K562 (cell line): ENCODE data around the gene DTL. TPM values are rescaled to one million over a fixed set of nuclear protein-coding genes. Genes with fewer than 3 reads are reported as not detected.

ENCODE experiments used
- BRD4 ChIP-seq: fragments of 200-600 bp; sonication (generic); IDR thresholded peaks from 2 replicates; pipeline ENCODE4 v1.6.1; 2017; ENCODE audit warnings: inconsistent platforms
- BRD9 ChIP-seq: fragments of 450-650 bp; IDR thresholded peaks from 2 replicates; pipeline ENCODE4 v1.6.1; 2018; ENCODE audit warnings: low read depth; ENCODE audit not compliant: partially characterized antibody
- CBFB ChIP-seq: sonication (generic); formaldehyde crosslinking; IDR thresholded peaks from 2 replicates; pipeline ENCODE4 v1.4.0; 2020; ENCODE audit warnings: mild to moderate bottlenecking, missing genetic modification reagents
- CEBPB ChIP-seq: fragments of 450-650 bp; IDR thresholded peaks from 2 replicates; pipeline ENCODE4 v1.6.1; 2016; ENCODE audit warnings: missing genetic modification characterization, missing compliant biosample characterization
- ETS2 ChIP-seq: IDR thresholded peaks from 2 replicates; pipeline ENCODE4 v1.6.1; 2016; ENCODE audit warnings: borderline replicate concordance, missing genetic modification characterization, mild to moderate bottlenecking, moderate library complexity, missing compliant biosample characterization; ENCODE audit not compliant: poor library complexity, severe bottlenecking
- ETV5 ChIP-seq: sonication (generic); formaldehyde crosslinking; IDR thresholded peaks from 2 replicates; pipeline ENCODE4 v1.4.0; 2020; ENCODE audit warnings: low read depth, mild to moderate bottlenecking, missing genetic modification reagents
- ETV6 ChIP-seq, 3 experiments: fragments of 150-350 bp in 1 of 3; sonication (generic) in 1 of 3; formaldehyde crosslinking in 1 of 3; IDR thresholded peaks; 2 replicates each; pipeline versions ENCODE4 v1.6.1 to v1.8.0; 2014 to 2022; ENCODE audit warnings: borderline replicate concordance in 2 of 3, low read depth in 2 of 3, antibody characterized with exemption in 1 of 3, low read length in 1 of 3, mild to moderate bottlenecking in 1 of 3, missing genetic modification reagents in 1 of 3
- FIP1L1 ChIP-seq: fragments of 200-400 bp; formaldehyde crosslinking; IDR thresholded peaks from 2 replicates; pipeline ENCODE4 v1.6.1; 2018; ENCODE audit warnings: mild to moderate bottlenecking, low read depth, low read length; ENCODE audit not compliant: poor library complexity, severe bottlenecking
- HNRNPLL ChIP-seq: fragments of 200-400 bp; formaldehyde crosslinking; IDR thresholded peaks from 2 replicates; pipeline ENCODE4 v1.6.1; 2017; ENCODE audit warnings: low read length, low read depth, mild to moderate bottlenecking; ENCODE audit not compliant: poor library complexity, severe bottlenecking
- KDM4B ChIP-seq, 2 experiments: fragments of 450-650 bp in 1 of 2; sonication (generic) in 1 of 2; IDR thresholded peaks; 2 replicates each; pipeline ENCODE4 v1.6.1; 2016 to 2017; ENCODE audit warnings: borderline replicate concordance in 2 of 2, antibody characterized with exemption in 1 of 2, low read depth in 1 of 2, mild to moderate bottlenecking in 1 of 2
- PRPF4 ChIP-seq: fragments of 200-400 bp; formaldehyde crosslinking; IDR thresholded peaks from one replicate; pipeline ENCODE4 v1.6.1; 2017; ENCODE audit warnings: low read length, low read depth, mild to moderate bottlenecking; ENCODE audit not compliant: insufficient read depth, poor library complexity, severe bottlenecking
- RBFOX2 ChIP-seq: fragments of 200-400 bp; formaldehyde crosslinking; IDR thresholded peaks from 2 replicates; pipeline ENCODE4 v1.6.1; 2017; ENCODE audit warnings: low read depth, mild to moderate bottlenecking, low read length, moderate library complexity
- RFX7 ChIP-seq: fragments of 250-450 bp; sonication (Bioruptor Pico); IDR thresholded peaks from 2 replicates; pipeline ENCODE4 v1.5.1; 2021; ENCODE audit warnings: mild to moderate bottlenecking
- SOX6 ChIP-seq: fragments of 450-650 bp; IDR thresholded peaks from 2 replicates; pipeline ENCODE4 v1.6.1; 2014; ENCODE audit warnings: mild to moderate bottlenecking
- XRCC4 ChIP-seq: IDR thresholded peaks from one replicate; pipeline ENCODE4 v1.6.1; 2011; ENCODE audit not compliant: insufficient read depth, insufficient read length; ENCODE audit errors: extremely low read depth
- ZFX ChIP-seq: sonication (generic); formaldehyde crosslinking; IDR thresholded peaks from 2 replicates; pipeline ENCODE4 v1.8.0; 2022; ENCODE audit warnings: mild to moderate bottlenecking, missing genetic modification reagents, moderate library complexity
- ZNF140 ChIP-seq: fragments of 250-450 bp; sonication (Bioruptor Pico); IDR thresholded peaks from 2 replicates; pipeline ENCODE4 v1.8.0; 2021; ENCODE audit warnings: moderate library complexity, mild to moderate bottlenecking, inconsistent platforms
- ZNF239 ChIP-seq: fragments of 250-450 bp; sonication (Bioruptor Pico); IDR thresholded peaks from 2 replicates; pipeline ENCODE4 v1.4.0; 2020; ENCODE audit warnings: mild to moderate bottlenecking
- ZNF253 ChIP-seq: fragments of 250-450 bp; sonication (Bioruptor Pico); conservative IDR thresholded peaks from 2 replicates; pipeline ENCODE4 v1.6.1; 2021; ENCODE audit warnings: mild to moderate bottlenecking
- ZNF384 ChIP-seq: IDR thresholded peaks from 2 replicates; pipeline ENCODE4 v1.6.1; 2012; ENCODE audit warnings: low read depth, low read length, improper control_type of control experiment
- polyA plus RNA-seq, 8 experiments: library from polyadenylated mRNA; depleted of rRNA in 4 of 8; stranded (reverse) in 5 of 8; unstranded in 3 of 8; fragments of >200 nt; fragmentation: Nextera tagmentation in 2 of 8; fragmentation: Illumina TruSeq in 1 of 8; extraction: Ambion mirVana in 2 of 8; extraction: Trizol in 1 of 8; gene quantifications; 2 replicates each; pipeline versions ENCODE4 v1.2.1 to v1.2.3, GENCODE V29; 2011 to 2014; ENCODE audit warnings: inconsistent platforms in 1 of 8, missing spikeins in 1 of 8
- total RNA-seq, 7 experiments: library from RNA; depleted of rRNA in 6 of 7; stranded (reverse); fragments of >200 nt in 6 of 7; fragmentation: Illumina TruSeq in 2 of 7; extraction: Trizol in 2 of 7; gene quantifications; 2 replicates each; pipeline versions ENCODE4 v1.2.1 to v1.2.3, GENCODE V29; 2011 to 2021; ENCODE audit warnings: low replicate concordance in 1 of 7
- TF ChIP-seq, protein P1 (sequence below): sonication (generic); formaldehyde crosslinking; IDR thresholded peaks from 2 replicates; pipeline ENCODE4 v1.8.1; 2022; ENCODE audit warnings: missing genetic modification reagents
- TF ChIP-seq, protein P2 (sequence below): sonication (generic); formaldehyde crosslinking; IDR thresholded peaks from 2 replicates; pipeline ENCODE4 v1.8.1; 2022; ENCODE audit warnings: missing genetic modification reagents
- TF ChIP-seq, protein P3 (sequence below): fragments of 250-450 bp; sonication (Bioruptor Pico); IDR thresholded peaks from 2 replicates; pipeline ENCODE4 v1.8.0; 2021; ENCODE audit warnings: borderline replicate concordance, mild to moderate bottlenecking, moderate library complexity; ENCODE audit not compliant: poor library complexity, severe bottlenecking
- TF ChIP-seq, protein P4 (sequence below): IDR thresholded peaks from 3 replicates; pipeline ENCODE4 v1.6.1; 2011; ENCODE audit warnings: borderline replicate concordance, mild to moderate bottlenecking; ENCODE audit not compliant: insufficient read length, insufficient read depth

Gene DTL
- total and polyA plus RNA-seq, 9 of the 15 experiments (the other 6 are each of a cell fraction or from before 2014, with no cell fraction given): 38.3 to 81.0 (median 63.2) TPM

DNA sequence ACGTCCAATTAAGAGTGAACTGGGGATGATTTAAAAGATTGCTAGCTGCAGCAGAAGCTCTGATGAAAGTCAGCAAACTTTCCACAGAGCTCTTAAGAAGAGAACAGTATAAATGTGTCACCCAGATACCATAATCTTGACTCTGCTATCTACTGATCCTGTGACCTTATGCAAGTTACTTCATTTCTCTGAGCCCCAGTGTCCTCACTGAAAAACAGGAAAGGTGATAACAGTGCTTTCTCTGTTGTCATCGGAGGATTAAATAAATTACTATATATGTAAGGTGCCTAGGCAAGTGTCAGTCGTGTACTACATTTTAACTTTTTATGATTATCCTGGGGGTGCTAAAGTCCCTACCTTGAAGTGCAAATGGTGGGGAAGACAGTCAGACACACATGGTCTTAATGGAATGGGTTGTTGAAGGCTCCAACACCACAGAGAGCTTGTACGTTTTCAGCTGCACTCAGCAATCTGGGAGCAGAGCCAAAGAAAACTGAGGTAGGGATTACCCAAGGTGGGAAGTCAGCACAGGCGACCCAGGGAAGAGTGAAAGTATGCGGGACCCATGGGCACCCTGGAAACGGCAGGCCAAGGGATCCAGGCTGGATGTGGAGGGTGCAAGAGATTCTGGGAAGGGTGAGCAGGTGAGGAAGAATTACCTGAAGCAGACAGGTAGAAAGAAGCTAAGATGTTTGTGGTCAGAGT, 82.8 kb downstream of the DTL start (continued):
- TF ChIP-seq, protein P1, sequence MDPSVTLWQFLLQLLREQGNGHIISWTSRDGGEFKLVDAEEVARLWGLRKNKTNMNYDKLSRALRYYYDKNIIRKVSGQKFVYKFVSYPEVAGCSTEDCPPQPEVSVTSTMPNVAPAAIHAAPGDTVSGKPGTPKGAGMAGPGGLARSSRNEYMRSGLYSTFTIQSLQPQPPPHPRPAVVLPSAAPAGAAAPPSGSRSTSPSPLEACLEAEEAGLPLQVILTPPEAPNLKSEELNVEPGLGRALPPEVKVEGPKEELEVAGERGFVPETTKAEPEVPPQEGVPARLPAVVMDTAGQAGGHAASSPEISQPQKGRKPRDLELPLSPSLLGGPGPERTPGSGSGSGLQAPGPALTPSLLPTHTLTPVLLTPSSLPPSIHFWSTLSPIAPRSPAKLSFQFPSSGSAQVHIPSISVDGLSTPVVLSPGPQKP: no peak
- TF ChIP-seq RFX7 (no peak), KDM4B (IDR thresholded peaks at IDR 0.05; ENCODE audit: borderline replicate concordance in 2 of 2, low read depth in 1 of 2) (no peak), CBFB (CRISPR knock-in tag) (no peak), ZNF384 (no peak), BRD9 (no peak), SOX6 (peak; percentile 39; the same call in 1 of the 2 replicates), ZFX (CRISPR knock-in tag) (no peak), ETV5 (no peak), HNRNPLL (no peak), BRD4 (no peak), ETS2 (tag) (no peak), XRCC4 (no peak), ZNF239 (CRISPR knock-in tag) (no peak), PRPF4 (no peak), RBFOX2 (no peak), ZNF253 (CRISPR knock-in tag) (no peak), FIP1L1 (no peak), ETV6 (IDR thresholded peaks at IDR 0.05; ENCODE audit: borderline replicate concordance in 1 of 2, low read depth in 2 of 2, low read length in 1 of 2) (no peak), ETV6 (CRISPR knock-in tag; IDR thresholded peaks at IDR 0.05; ENCODE audit: borderline replicate concordance) (no peak), ZNF140 (CRISPR knock-in tag) (no peak), CEBPB (tag) (peak; percentile 66; the same call in 1 of the 2 replicates)
- TF ChIP-seq, protein P2, sequence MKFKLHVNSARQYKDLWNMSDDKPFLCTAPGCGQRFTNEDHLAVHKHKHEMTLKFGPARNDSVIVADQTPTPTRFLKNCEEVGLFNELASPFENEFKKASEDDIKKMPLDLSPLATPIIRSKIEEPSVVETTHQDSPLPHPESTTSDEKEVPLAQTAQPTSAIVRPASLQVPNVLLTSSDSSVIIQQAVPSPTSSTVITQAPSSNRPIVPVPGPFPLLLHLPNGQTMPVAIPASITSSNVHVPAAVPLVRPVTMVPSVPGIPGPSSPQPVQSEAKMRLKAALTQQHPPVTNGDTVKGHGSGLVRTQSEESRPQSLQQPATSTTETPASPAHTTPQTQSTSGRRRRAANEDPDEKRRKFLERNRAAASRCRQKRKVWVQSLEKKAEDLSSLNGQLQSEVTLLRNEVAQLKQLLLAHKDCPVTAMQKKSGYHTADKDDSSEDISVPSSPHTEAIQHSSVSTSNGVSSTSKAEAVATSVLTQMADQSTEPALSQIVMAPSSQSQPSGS (CRISPR knock-in tag): no peak
- TF ChIP-seq, protein P3, sequence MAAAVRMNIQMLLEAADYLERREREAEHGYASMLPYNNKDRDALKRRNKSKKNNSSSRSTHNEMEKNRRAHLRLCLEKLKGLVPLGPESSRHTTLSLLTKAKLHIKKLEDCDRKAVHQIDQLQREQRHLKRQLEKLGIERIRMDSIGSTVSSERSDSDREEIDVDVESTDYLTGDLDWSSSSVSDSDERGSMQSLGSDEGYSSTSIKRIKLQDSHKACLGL (CRISPR knock-in tag): no peak
- TF ChIP-seq, protein P4, sequence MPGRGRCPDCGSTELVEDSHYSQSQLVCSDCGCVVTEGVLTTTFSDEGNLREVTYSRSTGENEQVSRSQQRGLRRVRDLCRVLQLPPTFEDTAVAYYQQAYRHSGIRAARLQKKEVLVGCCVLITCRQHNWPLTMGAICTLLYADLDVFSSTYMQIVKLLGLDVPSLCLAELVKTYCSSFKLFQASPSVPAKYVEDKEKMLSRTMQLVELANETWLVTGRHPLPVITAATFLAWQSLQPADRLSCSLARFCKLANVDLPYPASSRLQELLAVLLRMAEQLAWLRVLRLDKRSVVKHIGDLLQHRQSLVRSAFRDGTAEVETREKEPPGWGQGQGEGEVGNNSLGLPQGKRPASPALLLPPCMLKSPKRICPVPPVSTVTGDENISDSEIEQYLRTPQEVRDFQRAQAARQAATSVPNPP: no peak
